ENCODE measurements around the gene CADPS.

CADPS gene

DNA sequence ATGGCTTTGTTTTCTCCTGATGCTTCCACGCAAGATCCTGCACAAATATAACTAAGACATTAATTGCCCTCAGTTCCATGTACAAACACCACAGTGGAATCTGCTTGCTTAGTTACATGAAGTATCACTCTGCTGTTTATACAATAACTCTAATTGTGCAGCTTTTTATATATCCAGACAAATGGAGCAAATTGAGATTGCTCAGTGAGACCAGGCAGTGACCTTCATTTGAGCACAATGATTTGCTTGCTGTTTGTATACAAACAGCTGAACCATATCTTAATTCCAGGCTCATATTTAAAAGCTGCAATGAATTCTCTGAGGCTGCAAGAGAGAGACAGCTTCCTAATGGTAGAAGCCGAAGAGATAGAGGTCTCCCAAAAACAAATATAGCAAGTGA is 243.7 kb downstream of the CADPS start:
- TF ChIP-seq ZC3H10 (CRISPR knock-in tag; IDR thresholded peaks at IDR 0.05), result no peak
- no peak for TF ChIP-seq ZNF70 (CRISPR knock-in tag; IDR thresholded peaks at IDR 0.05)
- no peak for TF ChIP-seq OSR1 (CRISPR knock-in tag; IDR thresholded peaks at IDR 0.05)
- no peak for TF ChIP-seq SNAI2 (CRISPR knock-in tag; IDR thresholded peaks at IDR 0.05)
- TF ChIP-seq BACH2 (CRISPR knock-in tag; IDR thresholded peaks at IDR 0.05; ENCODE audit: borderline replicate concordance), result no peak
- no peak for TF ChIP-seq ZNF8 (CRISPR knock-in tag; IDR thresholded peaks at IDR 0.05)
- TF ChIP-seq ZFP3 (CRISPR knock-in tag; IDR thresholded peaks at IDR 0.05), result no peak
- TF ChIP-seq, protein P1, sequence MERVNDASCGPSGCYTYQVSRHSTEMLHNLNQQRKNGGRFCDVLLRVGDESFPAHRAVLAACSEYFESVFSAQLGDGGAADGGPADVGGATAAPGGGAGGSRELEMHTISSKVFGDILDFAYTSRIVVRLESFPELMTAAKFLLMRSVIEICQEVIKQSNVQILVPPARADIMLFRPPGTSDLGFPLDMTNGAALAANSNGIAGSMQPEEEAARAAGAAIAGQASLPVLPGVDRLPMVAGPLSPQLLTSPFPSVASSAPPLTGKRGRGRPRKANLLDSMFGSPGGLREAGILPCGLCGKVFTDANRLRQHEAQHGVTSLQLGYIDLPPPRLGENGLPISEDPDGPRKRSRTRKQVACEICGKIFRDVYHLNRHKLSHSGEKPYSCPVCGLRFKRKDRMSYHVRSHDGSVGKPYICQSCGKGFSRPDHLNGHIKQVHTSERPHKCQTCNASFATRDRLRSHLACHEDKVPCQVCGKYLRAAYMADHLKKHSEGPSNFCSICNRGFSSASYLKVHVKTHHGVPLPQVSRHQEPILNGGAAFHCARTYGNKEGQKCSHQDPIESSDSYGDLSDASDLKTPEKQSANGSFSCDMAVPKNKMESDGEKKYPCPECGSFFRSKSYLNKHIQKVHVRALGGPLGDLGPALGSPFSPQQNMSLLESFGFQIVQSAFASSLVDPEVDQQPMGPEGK (CRISPR knock-in tag; IDR thresholded peaks at IDR 0.05; ENCODE audit: borderline replicate concordance), result no peak
- TF ChIP-seq ZNF565 (CRISPR knock-in tag; conservative IDR thresholded peaks at IDR 0.05; ENCODE audit: low read depth), result no peak
- no peak for TF ChIP-seq CREB5 (CRISPR knock-in tag; IDR thresholded peaks at IDR 0.05; ENCODE audit: low read depth)
- no peak for TF ChIP-seq TOX (CRISPR knock-in tag; IDR thresholded peaks at IDR 0.05; ENCODE audit: borderline replicate concordance)
- no peak for TF ChIP-seq PPARA (CRISPR knock-in tag; IDR thresholded peaks at IDR 0.05; ENCODE audit: borderline replicate concordance)
- no peak for ATAC-seq

- TF ChIP-seq, protein P1 (CRISPR knock-in tag; IDR thresholded peaks at IDR 0.05; ENCODE audit: borderline replicate concordance), result no peak
- TF ChIP-seq TSHZ2 (CRISPR knock-in tag; IDR thresholded peaks at IDR 0.05) (no peak), CSRNP3 (CRISPR knock-in tag; IDR thresholded peaks at IDR 0.05) (no peak), ZNF70 (CRISPR knock-in tag; IDR thresholded peaks at IDR 0.05) (no peak), SNAI2 (CRISPR knock-in tag; IDR thresholded peaks at IDR 0.05) (no peak), PPARA (CRISPR knock-in tag; IDR thresholded peaks at IDR 0.05; ENCODE audit: borderline replicate concordance) (no peak)
- no peak for ATAC-seq
Observed at GRCh38 chr3:62630664-62631063, 244.6 kb downstream of the CADPS start.

DNA sequence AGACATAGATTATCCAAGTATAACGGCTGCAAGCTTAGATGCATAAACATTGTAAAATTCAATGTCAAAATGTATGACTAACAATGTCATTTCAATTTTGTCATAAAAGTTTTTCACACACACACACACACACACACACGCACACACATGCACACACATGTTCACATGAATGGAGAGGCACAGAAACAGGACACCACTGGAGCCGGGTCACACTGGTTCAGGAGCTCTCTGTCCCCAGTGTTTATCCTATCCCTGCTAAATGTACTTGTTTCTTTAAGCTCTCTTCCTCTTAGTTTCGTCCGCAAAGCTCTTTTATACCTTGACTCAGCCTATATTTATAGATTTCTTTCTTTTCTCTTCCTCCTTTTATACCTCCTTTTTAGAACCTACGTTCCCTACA is 249.9 kb downstream of the CADPS start:
- no peak for ATAC-seq
- no peak for TF ChIP-seq ZC3H10 (CRISPR knock-in tag; IDR thresholded peaks at IDR 0.05)
- no peak for TF ChIP-seq ZNF8 (CRISPR knock-in tag; IDR thresholded peaks at IDR 0.05)
- TF ChIP-seq CREB5 (CRISPR knock-in tag; IDR thresholded peaks at IDR 0.05; ENCODE audit: low read depth), result no peak
- TF ChIP-seq TCF4 (CRISPR knock-in tag; IDR thresholded peaks at IDR 0.05; ENCODE audit: borderline replicate concordance), result no peak
- TF ChIP-seq CSDC2 (CRISPR knock-in tag; IDR thresholded peaks at IDR 0.05), result no peak

- no peak for ATAC-seq
- TF ChIP-seq CSRNP3 (CRISPR knock-in tag; IDR thresholded peaks at IDR 0.05) (no peak), ISL1 (CRISPR knock-in tag; IDR thresholded peaks at IDR 0.05) (no peak), GLIS3 (CRISPR knock-in tag; IDR thresholded peaks at IDR 0.05) (no peak)
Observed at GRCh38 chr3:62624185-62624584, 251.0 kb downstream of the CADPS start.
